SIG-M5 (cell line): Measurements from ENCODE around the gene NPIPB9.
"Not testable (repeated sequence)": the region's sequence is repeated elsewhere in the genome, so short reads cannot be mapped to it uniquely, and the experiment has no call there.

Experiments
- DNase-seq: peaks from one replicate; lab custom pipeline; 2025; lab: John Stamatoyannopoulos, UW

NPIPB9 gene

DNA sequence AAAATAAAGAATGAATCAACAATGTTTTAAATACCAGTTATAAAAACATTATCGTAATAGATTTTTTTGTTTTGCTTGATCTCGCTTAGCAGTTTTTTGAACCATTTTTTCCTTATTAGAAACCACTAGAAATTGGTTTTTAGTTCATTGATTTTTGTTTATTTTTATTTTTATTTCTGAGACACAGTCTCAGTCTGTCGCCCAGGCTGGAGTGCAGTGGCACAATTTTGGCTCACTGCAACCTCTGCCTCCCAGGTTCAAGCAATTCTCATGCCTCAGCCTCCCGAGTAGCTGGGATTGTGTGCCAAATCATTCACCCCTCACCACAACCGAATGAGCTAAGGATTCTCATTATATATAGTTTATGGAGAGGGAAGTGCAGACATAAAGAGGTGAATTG is at the start of gene NPIPB9:
NPIPB9 (plus strand) TSS at position 301 of the 400 bp plus-strand sequence.
- DNase-seq = not testable (repeated sequence)

DNA sequence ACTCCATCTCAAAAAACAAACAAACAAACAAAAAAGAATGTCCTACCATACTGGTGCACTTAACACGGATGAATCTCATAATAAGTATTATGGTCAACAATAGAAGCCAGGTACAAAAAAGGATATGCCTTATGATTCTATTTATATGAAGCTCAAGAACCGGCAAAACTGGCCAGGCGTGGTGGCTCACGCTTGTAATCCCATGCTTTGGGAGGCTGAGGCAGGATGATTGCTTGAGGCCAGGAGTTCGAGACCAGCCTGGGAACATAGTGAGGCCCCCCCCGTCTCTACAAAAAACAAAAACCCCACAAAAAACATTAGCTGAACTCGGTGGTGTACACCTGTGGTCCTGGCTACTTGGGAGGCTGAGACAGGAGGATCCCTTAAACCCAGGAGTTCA is 47.3 kb upstream of the NPIPB9 start:
- not testable (repeated sequence) for DNase-seq

GRCh38 chr16:28711220-28712083 is 40.1 kb upstream of the NPIPB9 start, which contains the start of gene EIF3C:
Gene EIF3C (plus strand): TSS chr16:28711464. CDS start chr16:28711687, 223 bp downstream.
- not testable (repeated sequence) for DNase-seq

DNA sequence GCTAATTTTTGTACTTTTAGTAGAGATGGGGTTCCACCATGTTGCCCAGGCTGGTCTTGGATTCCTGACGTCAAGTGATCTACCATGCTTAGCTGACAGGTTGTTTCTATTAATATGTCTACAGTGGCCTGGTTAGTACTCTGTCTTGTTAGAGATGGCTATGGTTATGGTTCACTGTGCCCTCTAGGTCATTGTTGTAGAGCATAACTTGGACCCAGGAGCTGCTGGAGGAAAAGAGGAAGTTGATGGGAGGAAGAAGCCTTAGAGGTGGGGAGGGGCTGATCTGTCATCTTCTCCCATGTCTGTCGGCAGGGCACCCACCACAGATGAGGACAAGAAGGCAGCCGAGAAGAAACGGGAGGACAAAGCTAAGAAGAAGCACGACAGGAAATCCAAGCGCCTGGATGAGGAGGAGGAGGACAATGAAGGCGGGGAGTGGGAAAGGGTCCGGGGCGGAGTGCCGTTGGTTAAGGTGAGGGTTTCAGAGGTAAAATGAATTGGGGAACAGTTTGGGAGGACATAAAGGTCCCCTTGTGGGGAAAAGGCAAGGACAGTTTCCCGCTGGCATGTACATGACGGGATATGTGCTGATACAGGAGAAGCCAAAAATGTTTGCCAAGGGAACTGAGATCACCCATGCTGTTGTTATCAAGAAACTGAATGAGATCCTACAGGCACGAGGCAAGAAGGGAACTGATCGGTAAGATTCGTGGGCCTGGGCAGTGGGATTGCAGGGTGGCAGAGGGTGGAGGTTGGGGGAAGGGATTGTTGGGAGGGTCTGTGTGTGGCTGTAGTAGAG is 28.5 kb upstream of the NPIPB9 start:
- not testable (repeated sequence) for DNase-seq

DNA sequence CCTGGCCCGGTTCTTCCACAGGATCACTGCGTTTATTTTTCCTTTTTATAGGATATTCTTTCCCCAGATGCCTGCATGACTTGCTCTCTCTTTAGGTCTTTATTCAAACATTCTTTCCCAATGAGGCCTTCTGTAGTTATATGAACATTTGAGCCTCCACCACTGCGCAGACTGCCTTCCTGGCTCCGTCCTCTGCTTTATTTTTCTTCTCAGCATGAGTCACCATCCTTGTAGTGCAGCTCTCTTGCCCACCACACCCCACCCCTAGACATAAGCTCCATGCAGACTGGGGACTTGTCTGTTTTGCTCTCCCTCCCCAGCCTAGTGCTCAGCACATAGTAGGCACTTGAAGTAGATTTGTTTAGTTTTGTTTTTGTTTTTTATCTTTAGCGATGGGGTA is 20.3 kb upstream of the NPIPB9 start:
- DNase-seq = not testable (repeated sequence)

DNA sequence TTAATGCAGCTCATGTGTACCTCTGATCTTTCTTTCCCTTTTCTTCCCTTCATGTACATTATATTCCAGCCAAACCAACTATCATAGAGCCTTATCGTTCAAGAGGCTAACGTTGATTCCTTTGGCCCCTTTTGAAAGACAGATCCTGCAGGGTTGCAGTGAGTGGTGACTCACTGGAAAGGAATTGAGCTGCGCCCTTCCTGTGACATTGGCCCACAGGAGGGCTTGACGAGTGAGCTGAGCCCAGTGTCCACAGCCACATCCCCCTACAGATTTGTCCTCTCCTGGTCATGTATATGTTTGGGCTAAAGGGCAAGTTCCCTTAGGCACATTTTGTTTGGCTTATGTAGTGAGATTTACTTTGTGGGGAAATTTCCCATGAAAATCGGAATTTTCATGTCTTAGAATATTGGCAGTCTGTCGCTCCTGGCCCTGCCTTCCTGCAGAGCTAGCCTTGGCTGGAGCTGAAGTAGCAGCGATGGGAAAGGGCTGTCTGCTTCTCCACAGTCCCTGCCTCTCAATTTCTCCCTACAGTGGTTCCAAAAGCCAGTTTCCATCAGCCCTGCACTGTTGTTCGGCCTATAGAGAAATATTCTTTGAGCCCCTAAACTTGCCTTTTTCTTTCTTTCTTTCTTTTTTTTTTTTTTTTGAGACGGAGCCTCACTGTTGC is 19.0 kb upstream of the NPIPB9 start:
- not testable (repeated sequence) for DNase-seq

DNA sequence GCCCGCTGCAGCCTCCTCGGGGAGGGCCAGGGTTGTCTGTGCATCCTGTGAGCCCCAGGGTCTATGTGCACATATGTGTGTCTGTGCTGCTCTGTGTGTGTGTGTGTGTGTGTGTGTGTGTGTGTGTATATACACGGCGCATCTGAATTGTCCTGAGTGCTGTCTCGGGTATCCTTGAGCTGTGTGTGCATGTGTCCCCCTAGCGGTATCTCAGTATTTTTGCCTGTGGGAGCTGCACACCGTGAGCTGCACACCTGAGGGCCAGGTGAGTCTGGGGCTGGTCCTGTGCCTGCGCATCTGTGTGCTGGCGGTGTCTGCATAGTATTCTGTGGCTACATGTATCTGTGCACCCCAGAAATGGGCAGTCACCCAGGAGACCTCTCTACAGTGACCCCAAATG is 11.8 kb upstream of the NPIPB9 start:
- not testable (repeated sequence) for DNase-seq

GRCh38 chr16:28740631-28741030 is 11.0 kb upstream of the NPIPB9 start:
- not testable (repeated sequence) for DNase-seq

DNA sequence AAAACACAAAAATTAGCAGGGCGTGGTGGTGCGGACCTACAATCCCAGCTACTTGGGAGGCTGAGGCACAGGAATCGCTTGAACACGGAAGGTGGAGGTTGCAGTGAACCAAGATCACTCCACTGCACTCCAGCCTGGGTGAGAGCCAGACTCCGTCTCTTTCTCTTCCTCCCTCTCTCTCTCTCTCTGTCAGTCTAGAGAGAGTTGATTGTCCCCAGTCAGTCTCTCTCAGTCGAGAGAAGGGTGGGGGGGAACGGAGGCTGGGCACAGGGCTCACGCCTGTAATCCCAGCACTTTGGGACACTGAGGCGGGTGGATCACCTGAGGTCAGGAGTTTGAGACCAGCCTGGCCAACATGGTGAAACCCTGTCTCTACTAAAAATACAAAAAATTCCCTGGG is 10.3 kb upstream of the NPIPB9 start:
- DNase-seq = not testable (repeated sequence)

GRCh38 chr16:28746618-28747350 is 4.8 kb upstream of the NPIPB9 start:
- not testable (repeated sequence) for DNase-seq

DNA sequence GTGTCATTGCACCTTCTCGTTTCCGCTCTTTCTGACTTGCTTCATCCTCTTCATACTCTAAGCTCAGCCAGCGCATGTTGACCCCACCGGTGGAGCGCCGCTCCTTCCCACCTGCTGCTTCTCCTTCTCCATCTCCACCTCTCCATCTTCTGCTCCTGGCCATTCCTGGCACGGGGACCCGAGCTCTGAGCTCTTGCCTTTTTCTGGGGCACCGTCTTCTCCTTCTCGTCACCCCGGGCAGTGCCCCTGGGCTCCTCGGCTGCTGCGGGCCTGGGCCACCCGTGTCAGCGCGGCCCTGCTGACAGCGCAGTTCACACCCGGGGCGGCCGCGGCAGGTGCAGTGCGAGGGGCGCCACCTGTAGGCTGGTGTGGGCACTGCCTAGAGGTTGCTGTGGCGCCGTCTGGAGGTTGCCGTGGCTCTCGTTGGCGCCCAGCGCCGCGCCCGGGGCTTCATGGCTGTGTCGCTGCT is 1.6 kb upstream of the NPIPB9 start:
- not testable (repeated sequence) for DNase-seq

- DNase-seq = not testable (repeated sequence)
These were observed 1.0 kb upstream of the NPIPB9 start for GRCh38 chr16:28750469-28751067.

GRCh38 chr16:28781697-28782096 is 30.1 kb downstream of the NPIPB9 start:
- DNase-seq = not testable (repeated sequence)

DNA sequence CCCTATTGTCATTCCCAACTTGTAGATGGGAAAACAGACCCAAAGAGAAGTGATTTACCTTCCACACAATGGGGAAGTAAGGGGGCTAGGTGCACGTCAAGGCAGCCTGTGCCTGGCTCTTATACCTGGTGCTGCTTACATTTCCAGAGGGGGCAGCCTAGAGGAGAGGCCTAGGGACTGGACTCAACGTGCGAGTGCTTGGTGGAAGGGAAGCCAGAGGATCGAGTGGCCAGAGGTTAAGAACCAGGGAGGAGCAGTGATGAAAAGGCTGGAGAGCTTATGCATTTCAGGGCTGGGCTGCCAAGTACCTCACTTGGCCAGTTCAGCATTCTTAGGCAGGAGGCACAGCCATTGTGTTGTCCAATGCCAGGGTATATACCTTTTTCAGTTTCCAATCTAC is 30.8 kb downstream of the NPIPB9 start:
- DNase-seq = not testable (repeated sequence)

DNA sequence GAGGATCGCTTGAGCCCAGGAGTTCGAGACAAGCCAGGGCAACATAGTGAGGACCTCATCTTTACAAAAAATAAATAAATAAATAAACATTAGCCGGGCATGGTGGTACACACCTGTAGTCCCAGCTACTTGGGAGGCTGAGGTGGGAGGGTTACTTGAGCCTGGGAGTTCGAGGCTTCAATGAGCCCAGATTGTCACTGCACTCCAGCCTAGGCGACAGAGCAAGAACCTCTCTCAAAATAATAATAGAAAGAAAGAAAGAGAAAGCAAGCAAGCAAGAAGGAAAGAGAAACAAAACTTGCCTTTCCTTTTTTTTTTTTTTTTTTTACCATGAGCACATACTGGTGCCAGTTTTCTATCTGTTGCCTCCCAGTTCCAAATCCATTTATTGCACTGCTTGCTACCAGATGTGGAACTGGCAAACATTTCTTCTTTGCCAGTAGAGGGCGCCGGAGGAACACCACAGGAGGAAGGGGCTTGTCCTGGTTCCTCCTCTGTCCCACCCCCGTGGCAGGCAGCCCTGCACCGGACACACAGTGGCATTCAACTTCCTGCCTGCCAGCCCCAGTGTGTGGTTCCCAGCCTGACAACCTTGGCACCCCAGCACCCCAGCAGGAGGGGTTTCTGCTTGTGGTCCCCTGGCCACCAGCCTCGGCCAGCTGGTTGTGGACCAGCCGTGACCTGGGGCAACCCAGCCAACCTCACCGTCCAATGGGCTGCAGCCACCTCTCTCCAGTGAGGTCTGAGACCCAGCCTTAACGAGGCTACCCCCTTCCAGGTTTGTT is 50.8 kb downstream of the NPIPB9 start:
- DNase-seq = peak; percentile 14

DNA sequence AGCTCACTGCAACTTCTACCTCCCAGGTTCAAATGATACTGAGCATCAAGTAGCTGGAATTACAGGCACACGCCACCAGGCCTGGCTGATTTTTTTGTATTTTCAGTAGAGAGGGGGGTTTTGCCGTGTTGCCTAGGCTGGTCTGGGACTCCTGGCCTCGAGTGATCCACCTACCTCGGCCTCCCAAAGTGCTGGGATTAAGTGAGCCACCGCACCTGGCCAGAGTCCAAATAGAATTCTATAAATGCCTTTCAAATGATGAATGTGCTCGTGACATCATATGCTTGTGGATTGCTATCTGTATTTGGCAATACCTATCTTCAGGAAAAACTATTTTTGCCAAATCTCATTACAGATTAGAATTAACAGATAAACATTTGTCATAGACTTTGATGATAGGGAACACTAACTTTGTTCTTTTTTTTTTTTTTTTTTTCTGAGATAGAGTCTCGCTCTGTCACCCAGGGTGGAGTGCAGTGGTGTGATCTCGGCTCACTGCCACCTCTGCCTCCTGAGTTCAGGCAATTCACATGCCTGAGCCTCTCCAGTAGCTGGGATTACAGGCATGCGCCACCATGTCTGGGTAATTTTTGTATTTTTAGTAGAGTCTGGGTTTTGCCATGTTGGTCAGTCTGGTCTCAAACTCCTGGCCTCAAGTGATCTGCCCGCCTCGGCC is 56.0 kb downstream of the NPIPB9 start:
- not testable (repeated sequence) for DNase-seq

DNA sequence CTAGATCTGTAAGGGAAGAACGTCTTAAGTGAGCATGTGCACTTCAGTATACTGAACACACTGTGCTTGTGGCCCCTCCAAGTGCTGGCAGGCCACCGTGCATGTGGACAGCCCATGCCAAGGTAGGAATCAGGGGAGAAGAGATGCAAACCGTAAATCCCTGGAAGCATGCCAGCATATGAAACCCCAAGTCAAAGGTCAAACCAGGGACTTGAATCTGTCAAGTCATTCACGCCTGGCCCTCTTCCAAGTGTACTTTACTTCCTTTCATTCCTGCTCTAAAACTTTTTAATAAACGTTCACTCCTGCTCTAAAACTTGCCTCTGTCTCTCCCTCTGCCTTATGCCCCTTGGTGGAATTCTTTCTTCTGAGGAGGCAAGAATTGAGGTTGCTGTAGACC is 68.4 kb downstream of the NPIPB9 start:
- DNase-seq = no peak

DNA sequence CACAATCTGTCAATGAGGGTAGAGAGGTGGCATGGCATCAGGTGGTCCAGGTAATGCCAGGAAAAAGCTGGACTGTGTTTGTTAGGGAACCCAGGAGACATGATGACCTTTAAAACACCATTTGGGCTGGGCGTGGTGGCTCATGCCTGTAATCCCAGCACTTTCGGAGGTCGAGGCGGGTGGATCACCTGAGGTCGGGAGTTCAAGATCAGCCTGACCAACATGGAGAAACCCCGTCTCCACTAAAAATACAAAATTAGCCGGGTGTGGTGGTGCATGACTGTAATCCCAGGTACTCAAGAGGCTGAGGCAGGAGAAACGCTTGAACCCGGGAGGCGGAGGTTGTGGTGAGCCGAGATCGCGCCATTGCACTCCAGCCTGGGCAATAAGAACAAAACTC is 69.0 kb downstream of the NPIPB9 start:
- DNase-seq = not testable (repeated sequence)

DNA sequence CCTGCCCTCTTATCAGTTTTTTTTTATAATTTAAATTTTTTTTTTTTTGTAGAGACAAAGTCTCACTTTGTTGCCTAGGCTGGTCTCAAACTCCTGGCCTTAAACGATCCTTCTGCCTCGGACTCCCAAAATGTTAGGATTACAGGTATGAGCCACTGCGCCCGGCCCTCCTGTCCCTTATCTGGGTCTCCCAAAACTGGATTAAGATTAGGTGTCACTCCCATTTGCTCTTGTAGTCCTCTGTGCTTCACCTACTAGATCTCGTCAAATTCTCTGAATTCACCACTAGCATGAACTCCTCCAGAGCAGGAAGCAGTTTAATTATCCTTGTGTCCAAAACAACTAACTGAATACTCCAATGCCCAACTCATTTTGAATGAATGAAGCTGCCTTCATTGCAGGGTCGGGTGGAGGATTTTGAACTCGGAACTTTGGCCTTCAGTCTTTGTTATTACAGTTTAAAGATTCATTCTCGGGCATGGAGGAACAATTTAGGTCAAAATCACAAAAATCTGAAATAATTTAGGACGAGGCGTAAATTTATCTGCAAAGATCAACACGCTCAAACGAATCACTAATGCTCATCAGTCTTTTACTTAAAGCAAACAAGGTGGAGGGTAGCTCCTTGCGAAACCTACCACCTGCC is 70.4 kb downstream of the NPIPB9 start:
- DNase-seq = no peak
